Measurements from ENCODE around the gene NPDC1.
"Not testable (repeated sequence)": the region's sequence is repeated elsewhere in the genome, so short reads cannot be mapped to it uniquely, and the experiment has no call there.

The NPDC1 gene

DNA sequence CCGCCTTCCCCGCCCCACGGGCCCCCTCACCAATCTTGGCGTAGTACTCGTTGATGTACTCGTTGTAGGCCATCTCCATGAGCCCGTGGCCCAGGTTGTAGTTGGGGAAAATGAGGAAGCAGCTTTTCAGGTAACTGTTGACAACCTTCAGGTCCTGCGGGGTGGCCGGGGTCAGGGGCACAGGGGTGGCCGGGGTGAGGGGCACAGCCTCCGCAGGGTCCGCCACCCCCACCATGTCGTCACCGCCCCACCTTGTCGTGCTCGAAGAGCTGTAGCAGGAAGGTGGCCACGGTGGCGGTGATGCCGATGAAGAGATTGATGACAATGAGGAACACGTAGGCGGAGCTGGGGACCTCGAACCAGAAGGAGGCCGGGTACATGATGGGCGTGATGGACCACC, 34.8 kb downstream of the NPDC1 start:
- no peak for DNase-seq (ENCODE audit: low spot score)

DNA sequence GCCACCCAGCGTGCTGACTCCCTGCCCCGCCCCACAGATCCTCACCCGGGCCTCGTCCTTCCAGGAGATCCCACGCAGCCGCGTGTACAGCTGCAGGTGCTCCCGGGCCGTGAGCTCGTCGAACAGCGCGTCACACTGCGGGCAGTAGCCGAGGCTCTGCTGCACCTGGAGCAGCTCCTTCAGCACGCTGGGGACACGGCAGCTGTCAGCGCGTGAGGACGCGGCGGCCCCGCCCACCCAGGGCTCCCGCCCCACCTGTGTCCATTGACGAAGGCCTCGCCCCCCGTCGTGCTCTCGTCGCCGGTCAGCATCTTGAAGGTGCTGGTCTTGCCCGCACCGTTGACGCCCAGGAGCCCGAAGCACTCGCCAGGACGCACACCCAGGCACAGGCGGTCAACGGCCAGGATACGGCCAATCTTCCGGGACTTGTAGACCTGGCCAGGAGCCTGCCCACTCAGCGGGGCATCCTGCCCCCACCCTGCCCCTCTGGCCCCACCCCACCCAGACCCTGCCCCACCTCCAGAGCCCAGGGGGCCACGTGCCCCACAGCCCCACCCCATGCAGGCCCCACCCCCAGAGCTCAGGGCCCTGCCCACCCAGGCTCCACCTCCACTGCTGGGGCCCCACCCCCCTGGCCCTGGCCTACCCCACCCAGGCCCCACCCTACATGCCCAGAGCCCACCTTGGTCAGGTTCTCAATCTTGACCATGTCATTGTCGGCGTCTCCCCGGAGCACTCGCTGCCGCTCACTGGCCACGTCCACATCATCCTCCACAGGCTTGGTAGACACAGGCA, 35.8 kb downstream of the NPDC1 start:
- no peak for DNase-seq (ENCODE audit: low spot score)

DNA sequence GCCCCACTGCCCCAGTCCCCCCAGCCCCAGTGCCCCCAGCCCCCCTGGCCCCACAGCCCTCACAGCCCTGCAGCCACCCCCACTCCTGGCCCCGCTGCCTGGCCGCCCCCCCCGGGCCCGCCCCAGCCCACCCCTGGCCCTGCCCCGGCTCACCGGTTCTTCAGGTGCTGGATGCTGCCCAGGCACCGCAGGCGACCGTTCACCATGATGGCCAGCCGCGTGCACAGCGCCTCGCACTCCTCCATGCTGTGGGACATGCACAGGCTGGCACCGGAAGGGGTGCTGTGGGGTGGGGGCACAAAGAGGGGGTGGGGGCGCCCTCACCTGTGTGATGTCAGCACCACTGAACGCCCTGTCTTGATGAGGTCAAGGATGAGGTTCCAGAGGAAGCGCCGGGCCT, 36.8 kb downstream of the NPDC1 start:
- no peak for DNase-seq (ENCODE audit: low spot score)

DNA sequence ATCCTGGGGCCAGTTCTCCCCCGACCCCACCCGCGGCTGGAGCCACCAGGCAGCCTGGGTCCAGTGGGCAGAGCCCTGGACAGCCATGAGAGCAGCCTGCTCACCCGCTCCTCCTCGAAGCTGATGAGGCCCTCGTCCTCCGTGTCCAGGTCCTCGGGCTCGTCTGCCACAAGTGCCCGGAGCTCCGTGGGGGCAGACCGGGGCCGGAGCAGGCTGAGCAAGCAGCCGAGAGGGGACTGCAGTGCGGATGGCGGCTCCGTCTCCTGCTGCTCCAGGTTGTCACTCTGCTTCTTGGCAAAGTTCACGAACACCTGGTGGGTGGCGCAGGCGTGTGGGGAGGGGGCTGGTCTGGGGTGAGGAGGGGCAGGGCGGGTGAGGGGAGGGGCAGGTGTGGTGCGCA, 37.7 kb downstream of the NPDC1 start:
- DNase-seq (ENCODE audit: low spot score) = no peak

DNA sequence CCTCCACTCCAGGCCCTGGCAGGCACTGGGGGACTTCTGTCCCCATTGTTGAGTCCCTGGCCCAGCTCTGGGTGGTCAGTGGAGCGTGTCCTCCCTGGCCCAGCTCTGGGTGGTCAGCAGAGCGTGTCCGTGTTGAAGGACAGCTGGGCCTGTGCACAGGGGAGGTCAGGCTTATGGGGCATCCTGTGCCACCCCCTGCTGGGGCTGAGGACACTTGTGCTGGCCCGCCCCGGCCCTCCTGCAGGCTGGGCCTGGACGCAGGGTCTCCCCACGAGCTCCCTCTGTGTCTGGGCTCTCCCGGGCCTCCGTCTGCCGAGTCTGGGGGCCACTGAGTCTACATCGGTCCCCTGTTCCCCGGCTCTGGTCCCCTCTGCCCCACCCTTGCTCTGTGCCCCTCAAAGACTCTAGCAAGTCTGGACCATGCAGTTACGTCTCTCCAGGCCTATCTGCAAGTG, 38.1 kb downstream of the NPDC1 start:
- DNase-seq (ENCODE audit: low spot score) = no peak

DNA sequence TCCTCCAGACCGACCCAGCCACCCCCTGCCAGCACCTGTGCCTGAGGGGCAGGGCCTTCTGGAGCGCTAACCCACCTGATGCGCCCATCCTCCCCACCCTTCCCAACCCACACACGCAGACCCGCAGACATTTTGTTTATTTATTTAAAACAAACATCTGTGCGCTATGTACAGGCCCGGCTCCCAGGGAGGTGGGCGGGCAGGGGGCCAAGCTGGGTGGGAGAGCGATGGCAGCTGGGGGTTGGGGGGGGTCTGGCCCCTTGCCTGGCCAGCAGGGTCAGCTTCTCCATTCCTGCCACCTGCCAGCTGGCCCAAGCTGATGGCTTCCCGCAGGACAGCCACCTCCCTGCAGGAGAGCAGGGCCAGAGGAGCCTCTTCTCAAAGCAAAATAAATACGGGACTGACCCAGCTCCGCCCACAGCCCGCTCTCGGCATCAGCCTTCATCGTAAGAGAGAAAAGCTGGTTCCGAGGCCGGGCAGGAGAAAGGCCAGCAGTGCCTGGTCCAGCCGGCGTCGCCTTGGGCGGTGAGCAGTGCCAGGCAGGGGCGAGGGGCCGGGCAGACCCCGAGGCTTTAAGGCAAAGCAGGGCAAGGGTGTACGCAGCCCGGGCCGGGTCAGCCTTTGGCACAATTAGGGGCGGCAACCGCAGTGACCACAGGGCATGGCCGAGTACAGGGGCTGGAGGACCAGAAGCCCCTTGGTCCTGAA, 38.7 kb downstream of the NPDC1 start:
- DNase-seq (ENCODE audit: low spot score) = no peak

DNA sequence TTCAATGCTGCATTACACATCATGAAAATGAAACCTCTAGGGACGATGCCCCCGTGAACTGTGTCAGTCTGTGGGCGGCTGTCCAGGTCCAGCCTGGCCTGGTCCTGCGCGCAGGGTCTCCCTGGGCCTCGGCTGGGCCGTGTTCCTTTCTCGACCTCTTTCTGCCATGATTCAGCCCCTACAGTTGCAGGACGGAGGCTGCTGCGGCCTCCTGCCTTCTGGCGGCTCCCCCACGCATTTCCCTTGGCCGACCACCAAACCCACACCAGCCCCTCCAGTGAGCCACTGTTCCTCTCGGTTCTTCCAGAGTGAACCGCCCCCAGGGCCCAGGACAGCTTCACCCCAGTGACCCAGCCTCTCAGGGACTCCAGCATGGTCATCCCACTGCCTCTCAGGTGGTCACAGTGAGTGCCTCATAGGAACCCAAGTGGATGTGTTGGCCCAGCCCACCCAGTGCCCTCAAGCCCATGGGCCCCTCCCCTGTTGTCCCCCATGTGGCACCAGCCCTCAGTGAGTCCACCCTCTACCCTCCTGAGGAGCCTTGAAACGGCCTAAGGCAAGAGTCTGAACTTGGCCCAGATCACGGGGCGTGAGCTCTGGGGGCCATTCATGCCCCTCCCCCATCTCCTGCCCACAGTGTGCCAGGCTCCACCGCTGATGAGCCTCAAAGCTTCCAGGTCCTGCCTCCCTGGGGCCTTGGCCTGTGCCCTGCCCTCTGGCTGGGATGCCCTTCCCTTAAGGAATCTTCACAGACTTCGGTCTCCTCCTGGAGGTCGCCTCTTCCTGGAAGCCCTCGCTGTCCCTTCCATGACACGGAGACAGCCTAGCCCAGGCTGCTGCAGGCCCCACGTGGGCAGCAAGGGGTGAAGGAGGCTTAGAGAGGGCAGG, 39.6 kb downstream of the NPDC1 start:
- no peak for DNase-seq (ENCODE audit: low spot score)

DNA sequence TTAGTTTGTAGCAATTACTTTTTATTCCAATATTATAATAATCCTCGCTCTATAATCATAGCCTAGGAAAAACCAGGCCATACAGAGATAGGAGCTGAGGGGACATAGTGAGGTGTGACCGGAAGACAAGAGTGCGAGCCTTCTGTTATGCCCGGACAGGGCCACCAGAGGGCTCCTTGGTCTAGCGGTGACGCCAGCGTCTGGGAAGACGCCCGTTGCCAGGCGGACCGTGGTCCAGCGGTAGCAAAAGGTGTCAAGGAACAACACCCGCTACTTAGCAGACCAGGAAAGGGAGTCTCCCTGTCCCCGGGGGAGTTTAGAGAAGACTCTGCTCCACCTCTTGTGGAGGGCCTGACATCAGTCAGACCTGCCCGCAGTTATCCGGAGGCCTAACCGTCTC, 41.7 kb downstream of the NPDC1 start:
- not testable (repeated sequence) for DNase-seq (ENCODE audit: low spot score)

DNA sequence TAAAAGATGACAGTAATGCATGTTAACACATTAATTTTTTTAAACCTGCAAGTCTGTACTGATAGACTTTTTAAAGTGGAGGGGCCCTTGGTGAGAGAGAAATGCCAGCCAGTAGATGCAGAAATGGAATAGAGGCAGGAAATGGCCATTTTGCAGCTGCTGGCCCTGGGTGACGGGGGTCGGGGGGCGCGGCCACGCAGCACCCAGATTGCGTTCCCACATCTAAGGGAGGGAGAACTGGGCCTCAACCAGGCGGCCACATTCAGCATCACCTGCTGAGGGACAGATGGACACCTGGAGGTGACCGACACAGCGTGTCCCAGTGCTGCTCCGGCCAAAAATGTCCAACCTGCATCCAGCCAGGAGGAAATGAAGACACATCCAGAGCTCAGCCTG, 43.3 kb downstream of the NPDC1 start:
- DNase-seq (ENCODE audit: low spot score) = no peak

DNA sequence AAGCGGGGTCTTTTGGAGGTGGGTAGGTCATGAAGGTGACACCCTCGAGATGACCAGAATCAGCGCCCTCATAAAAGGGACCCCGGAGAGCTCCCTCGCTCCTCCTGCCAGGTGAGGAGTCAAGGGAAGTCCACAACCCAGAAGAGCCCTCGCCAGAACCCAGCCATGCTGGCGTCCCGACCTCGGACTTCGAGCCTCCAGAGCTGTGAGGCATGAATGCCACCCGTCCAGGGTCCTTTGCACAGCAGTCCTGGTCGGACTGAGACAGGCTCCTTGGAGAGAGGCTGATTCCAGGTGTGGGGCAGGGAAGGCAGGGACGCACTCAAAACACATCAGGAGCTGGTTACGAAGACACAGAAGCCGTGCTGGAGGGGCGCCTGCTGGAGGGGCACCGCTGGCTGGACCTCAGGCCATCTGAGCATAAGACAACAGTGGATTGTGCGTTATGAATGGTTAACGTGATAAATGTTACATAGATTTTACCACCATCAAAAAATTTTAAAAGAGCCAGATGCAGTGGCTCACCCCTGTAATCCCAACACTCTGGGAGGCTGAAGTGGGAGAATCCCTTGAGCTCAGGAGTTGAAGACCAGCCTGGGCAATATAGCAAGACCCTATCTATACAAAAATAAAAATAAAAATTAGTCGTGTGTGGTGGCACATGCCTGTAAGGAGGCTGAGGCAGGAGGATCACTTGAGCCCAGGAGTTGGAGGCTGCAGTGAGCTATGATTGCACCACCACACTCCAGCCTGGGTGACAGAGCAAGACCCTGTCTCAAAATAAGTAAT, 43.9 kb downstream of the NPDC1 start:
- DNase-seq (ENCODE audit: low spot score) = no peak

DNA sequence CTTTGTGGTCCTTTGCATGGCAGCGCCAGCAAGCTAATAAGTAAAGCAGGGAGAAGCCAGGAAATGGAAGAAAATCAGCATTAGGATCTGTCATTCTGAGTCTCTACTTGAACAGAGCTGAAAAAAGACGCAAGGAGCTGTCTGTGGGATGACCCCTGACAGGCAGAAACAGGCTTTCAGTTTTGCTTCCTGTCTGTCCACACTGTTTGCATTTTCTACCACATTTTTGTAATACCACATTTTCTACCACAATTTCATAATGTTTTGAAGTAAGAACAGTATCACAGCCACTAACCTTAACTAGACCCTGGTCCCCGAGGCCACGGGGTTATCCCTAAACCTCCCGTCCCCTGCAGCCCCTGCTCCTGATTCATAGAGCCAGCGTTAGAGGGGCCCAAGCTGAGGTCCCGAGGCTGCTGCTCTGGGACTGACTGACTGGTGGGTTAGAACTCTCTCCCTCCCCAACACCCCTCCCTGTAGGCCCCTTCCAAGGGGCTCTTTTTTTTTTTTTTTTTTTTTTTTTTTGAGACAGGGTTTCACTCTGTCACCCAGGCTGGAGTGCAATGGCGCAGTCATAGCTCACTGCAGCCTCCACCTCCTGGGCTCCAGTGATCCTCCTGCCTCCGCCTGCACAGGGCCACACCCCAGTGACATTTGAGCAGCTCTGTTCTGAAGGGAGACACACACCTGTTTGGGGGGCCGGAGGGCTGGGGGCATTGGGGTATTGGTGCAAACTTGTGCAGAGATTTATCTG, 45.6 kb downstream of the NPDC1 start:
- no peak for DNase-seq (ENCODE audit: low spot score)

DNA sequence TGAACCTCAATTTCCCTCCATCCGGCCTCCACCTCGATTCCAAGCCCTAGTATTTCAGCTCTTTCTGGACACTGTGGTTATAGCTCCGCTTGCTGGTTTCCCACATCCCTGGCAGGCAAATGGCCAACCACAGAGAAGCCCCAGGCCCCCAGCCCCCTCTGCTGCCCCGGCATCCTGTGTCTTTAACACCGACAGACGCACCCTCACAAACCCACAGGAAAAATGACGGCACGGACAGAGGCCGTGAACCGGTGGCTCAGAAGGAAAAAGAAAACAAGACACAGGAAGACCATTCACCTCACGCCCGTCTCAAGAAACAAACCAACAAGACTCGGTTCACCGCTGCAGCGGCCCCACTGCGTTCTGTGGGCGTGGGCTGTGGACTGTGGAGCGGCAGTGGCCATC, 48.1 kb downstream of the NPDC1 start:
- DNase-seq (ENCODE audit: low spot score) = no peak

DNA sequence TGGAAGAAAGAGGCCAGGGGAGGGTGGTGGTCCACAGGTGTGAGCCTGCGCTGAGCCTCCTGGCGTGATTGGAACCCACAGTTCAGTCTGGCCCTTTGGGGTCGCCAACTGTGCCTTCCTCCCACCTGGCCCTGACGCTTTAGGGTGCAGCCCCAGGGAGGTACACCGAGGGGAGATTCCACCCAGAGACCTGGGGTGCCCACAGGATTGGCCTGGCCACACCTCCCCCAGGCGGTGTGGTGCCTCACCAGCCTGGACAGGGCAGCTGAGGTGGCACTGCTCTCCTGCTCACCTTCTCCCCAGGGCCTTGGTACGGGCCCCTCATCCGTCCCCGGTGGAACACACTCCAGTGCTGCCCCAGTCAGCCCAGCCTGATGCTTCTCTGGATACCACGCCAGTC, 48.6 kb downstream of the NPDC1 start:
- DNase-seq (ENCODE audit: low spot score) = no peak

DNA sequence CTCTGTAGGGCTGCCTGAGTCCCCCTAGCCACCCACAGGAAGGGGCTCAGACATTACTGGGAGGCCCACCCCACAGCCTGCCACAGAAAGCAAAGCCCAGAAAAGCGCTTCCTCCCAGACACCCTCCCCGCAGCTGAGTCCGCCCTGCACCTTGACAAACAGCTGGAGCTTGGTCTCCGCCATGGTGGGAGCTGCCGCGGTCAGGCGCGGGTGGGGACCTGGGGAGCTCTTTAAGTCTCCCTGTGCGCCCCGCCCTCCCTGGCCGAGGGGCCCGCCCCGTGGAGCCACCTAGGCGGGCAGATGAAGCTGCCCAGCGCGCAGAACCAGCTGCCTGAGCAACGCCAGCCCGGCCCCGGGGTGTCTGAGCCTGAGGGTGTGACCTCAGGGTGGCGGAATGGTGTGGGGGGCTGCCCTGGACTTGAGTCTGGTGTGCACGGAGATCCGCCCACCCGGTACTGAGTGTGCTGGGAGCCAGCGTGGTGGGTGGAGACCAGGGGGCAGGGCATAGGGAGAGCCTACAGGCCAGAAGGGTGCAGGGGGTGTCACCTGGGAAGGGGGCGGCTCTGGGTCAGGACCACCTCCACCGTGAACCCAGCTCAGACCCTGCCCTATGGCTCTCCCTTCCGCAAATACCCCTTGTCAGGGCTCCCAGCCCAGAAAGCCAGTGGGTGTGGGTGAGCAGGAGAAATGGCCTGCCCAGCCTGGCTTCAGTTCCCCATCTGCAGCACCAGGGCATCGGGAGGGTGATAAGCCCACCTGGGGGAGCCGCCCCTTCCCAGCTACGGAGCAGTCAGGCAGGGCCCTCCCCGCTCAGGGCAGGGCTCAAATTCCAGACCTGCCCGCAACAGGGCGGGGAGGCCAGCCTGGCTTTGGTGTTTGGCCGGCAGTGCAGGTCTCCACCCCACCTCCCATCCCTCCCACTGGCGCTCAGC, 49.4 kb downstream of the NPDC1 start, which contains the start of gene CLIC3:
CLIC3 (minus strand) TSS at position 208 of the 932 bp plus-strand sequence; CDS start at position 183, 25 bp downstream.
- no peak for DNase-seq (ENCODE audit: low spot score)

DNA sequence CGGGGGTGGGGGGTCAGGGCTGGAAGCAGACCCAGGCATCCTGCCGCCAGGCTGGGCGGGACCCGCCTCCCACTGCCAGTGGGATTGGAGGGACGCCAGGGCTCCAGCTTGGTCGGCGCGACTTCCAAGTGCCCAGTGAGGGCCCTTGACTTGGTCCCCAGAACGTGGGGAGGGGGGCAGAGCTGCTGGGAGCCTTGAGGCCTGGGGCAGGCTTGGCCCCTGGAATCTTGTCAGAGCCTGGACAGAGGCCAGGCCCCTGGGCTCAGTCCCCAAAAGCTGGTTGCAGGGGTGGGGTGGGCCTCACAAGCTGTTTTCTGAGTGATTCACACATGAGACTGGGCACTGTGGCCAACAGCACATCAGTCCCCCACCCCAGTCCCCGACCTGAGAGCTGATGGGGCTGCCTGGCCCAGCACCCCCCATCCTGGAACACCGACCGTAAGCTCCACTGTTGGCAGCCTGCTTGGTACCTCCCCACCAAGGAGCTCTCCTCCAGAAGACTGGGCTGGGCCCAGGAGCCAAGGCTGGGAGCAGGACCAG, 50.1 kb downstream of the NPDC1 start:
- no peak for DNase-seq (ENCODE audit: low spot score)

DNA sequence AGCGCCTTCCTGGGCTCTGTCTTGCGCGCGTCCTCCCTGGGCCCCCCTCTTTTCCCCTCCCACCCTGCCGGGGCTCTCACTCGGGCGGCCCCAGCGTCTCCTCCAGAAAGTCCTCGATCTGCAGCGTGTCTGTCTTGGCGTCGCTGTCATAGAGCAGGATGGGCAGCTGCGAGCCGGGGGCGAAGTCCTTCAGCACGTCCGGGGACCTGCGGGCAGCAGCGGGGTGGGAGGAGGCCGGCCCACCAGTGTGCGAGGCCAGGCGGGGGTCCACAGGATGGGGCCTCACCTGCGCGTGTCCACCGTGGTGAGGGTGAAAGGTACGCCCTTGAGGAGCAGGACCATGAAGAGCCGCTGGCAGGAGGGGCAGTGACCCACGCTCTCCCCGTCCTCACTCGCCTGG, 50.6 kb downstream of the NPDC1 start:
- DNase-seq (ENCODE audit: low spot score) = no peak

DNA sequence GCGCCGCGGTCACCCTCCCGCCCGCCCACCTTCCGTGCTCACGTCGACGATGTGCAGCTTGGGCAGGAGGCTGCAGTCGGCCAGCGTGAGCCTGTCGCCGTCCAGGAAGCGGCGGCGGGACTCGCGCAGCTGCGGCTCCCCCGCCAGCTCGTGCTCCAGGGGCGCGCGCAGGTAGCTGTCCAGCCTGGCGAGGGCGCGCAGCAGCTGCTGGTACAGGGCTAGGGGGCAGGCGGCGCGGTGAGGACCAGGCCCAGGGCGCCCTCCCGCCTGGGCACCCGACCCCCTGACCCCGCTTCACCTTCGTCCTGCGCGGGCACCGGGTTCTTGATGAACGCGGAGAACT, 51.1 kb downstream of the NPDC1 start:
- DNase-seq (ENCODE audit: low spot score) = no peak

DNA sequence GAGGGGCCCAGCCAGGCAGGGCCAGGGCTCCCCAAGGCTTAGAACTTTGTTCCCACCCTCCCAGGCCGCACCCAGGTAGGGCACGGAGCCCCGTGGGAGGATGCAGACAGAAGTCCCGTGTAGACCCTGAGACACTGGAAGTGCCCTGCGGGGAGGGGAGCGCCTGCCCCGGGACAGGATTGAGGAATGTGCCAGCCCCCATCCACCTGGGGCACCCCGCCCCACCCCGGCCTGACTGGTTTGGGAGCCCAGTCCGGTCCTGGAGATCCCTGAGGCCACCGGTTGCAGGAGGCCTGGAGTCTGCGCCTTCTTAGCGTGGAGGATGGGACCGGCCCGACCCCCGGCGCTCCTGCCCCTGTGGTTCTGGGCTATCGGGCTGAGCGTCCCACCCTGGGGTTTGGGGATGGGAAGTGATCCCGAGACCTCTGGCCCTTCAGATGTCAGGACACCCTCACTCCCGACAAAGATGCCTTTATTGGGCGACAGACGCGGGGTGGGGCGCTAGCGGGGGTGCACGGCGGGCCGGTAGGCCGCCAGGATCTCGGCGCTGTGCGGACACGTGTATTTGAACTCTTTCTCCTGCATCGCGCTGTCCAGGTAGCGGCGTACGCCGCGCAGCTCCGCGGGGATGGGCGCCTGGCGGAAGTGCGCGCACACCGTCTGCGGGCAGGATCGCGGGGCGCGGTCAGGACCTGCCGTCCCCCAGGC, 51.6 kb downstream of the NPDC1 start:
- DNase-seq (ENCODE audit: low spot score) = no peak

DNA sequence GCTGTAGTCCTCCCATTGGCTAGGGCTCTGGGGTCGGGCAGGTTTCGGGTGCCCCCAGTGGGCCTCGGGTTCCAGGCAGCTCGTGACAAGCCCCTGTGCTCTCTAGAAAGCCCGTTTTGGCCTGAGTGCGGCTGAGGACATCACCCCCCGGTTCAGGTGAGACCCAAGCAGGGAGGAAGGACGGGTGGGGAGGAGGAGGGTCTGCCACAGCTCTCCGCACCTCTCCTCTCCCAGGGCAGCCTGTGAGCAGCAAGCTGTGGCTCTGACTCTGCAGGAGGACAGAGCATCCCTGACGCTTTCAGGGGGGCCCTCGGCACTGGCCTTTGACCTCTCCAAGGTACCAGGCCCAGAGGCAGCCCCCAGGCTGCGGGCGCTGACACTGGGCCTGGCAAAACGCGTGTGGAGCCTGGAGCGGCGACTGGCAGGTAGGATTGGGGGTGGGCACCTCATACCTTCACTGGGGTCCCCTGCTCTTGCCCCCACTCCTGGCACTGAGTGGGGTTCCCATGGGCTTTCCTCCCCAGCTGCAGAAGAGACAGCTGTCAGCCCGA, 53.1 kb downstream of the NPDC1 start:
- no peak for DNase-seq (ENCODE audit: low spot score)

Measured in RKO (cell line).